GM10248 (cell line): Measurements from ENCODE around the gene MCC.

ENCODE experiments used
- CTCF ChIA-PET: fragments of 300-600 bp; sonication (Branson Sonifier 250); formaldehyde crosslinking; extraction: SDS; loops from one replicate; lab custom pipeline; 2021; ENCODE audit warnings: antibody characterized with exemption; lab: Yijun Ruan, JAX
- POLR2A ChIA-PET: fragments of 350-650 bp; sonication (Branson Sonifier 250); formaldehyde crosslinking; extraction: SDS; loops from one replicate; lab custom pipeline; 2020; ENCODE audit warnings: antibody characterized with exemption; lab: Yijun Ruan, JAX
- DNase-seq: peaks from one replicate; pipeline ENCODE4 v3.0.0; 2012; ENCODE audit errors: extremely low spot score
- TF ChIP-seq, protein P1 (sequence below): IDR thresholded peaks from 2 replicates; pipeline ENCODE4 v1.5.1; 2012; ENCODE audit warnings: mild to moderate bottlenecking, low read depth; ENCODE audit errors: extremely low read depth, missing control alignments, control extremely low read depth

The MCC gene

DNA sequence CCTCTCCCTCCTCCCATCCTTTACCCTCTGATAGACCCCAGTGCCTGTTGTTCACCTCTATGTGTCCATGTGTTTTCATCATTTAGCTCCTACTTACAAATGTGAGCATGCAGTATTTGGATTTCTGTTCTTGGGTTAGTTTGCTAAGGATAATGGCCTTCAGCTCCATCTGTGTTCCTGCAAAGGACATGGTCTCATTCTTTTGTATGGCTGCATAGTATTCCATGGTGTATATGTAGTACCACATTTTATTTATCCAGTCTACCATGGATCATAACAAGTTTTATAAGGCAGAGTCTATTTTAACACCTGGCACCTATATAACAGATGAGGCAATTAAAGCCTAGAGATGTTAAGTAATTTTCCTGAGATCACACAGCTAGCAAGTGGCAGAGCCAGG is 32.6 kb upstream of the MCC start:
- CTCF ChIA-PET: interaction anchor here (0.8 to 1.5 kb wide), 2 partner anchors 20 to 141 kb away, joined by 3 to 4 read pairs; no protein-coding TSS in a partner anchor
- POLR2A ChIA-PET: interaction anchor here (0.6 kb wide), 1 partner anchor 45 kb away, joined by 7 read pairs; no protein-coding TSS in a partner anchor
- no peak for DNase-seq
- TF ChIP-seq, protein P1, sequence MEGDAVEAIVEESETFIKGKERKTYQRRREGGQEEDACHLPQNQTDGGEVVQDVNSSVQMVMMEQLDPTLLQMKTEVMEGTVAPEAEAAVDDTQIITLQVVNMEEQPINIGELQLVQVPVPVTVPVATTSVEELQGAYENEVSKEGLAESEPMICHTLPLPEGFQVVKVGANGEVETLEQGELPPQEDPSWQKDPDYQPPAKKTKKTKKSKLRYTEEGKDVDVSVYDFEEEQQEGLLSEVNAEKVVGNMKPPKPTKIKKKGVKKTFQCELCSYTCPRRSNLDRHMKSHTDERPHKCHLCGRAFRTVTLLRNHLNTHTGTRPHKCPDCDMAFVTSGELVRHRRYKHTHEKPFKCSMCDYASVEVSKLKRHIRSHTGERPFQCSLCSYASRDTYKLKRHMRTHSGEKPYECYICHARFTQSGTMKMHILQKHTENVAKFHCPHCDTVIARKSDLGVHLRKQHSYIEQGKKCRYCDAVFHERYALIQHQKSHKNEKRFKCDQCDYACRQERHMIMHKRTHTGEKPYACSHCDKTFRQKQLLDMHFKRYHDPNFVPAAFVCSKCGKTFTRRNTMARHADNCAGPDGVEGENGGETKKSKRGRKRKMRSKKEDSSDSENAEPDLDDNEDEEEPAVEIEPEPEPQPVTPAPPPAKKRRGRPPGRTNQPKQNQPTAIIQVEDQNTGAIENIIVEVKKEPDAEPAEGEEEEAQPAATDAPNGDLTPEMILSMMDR: no peak

DNA sequence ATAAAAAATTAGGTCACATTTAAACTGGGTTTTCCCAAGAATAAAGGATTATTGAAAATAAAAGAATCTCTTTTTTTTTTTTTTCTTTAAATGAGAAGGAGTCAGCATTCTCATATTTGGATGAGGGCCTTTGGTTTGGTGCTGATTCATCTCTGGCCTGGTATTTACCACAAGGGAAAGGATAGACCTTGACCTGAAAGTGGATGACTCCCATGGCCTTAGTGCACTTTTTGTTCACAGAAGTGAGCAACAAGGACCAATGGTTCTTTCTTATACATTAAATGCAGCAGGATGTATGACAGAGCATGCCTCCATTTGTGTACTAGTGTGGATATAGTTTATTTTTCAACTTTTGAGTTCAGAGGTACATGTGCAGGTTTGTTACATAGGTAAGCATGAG is 32.2 kb upstream of the MCC start:
- peak; percentile 24 for DNase-seq
- TF ChIP-seq, protein P1: no peak
- POLR2A ChIA-PET: no interaction called here
- CTCF ChIA-PET: interaction anchor here (0.8 kb wide), 1 partner anchor 141 kb away, joined by 3 read pairs; no protein-coding TSS in a partner anchor

DNA sequence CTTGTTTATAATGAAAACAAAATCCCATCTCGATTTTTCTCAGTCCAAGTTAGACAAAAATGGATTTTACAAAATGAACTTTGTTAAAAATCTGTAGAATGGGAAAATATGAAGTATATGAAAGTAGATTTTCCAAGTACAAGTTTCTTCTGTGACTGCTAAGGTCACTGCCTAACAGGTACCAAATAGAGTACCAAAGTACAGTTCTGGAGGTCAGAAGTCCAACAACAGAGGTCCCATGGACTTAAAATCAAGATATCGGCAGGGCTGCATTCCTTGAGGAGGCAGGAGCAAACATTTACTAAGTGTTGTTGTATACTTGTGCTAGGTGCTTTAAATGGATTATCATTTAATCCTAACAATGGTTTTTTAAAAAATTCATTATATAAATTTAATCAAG is 31.2 kb upstream of the MCC start:
- ChIA-PET POLR2A (no interaction called here), CTCF (no interaction called here)
- no peak for DNase-seq
- TF ChIP-seq, protein P1: no peak

DNA sequence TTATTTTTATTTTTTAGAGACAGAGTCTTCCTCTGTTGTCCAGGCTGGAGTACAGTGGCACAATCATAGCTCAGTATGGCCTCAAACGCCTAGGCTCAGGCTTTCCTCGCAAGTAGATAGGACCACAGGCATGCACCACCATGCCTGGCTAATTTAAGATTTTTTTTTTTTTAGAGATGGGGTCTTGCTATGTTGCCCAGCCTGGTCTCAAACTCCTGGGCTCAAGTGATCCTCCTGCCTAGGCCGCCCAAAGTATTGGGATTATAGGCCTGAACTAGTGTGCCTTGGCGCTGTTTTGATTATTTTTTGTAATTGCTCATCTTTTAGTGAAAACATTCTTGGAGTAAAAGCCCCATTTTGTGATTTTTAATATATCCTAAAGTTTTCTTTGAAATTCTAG is 30.6 kb upstream of the MCC start:
- TF ChIP-seq, protein P1: no peak
- no peak for DNase-seq
- ChIA-PET CTCF (no interaction called here), POLR2A (no interaction called here)

DNA sequence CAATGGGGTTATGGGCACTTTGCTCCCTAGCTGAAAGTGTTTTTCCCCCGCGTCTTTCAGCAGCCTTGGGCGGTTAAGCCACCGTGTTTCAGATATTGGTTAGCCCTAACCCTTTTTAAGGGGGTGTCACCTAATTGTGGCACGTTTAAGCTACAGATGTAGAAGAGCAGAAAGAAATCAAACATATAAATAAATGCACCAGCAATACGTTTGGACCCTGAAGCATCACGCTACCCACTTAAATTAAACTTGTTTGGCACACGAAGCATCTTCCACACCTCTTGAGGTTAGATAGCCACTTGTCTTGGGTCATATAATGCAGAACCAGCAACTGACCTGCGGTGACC is 26.0 kb upstream of the MCC start:
- ChIA-PET CTCF (interaction anchor here (0.8 to 1.6 kb wide), 6 partner anchors 11 to 518 kb away, joined by 3 to 6 read pairs (median 4); no protein-coding TSS in a partner anchor), POLR2A (no interaction called here)
- peak; percentile 20 for DNase-seq
- TF ChIP-seq, protein P1: no peak

DNA sequence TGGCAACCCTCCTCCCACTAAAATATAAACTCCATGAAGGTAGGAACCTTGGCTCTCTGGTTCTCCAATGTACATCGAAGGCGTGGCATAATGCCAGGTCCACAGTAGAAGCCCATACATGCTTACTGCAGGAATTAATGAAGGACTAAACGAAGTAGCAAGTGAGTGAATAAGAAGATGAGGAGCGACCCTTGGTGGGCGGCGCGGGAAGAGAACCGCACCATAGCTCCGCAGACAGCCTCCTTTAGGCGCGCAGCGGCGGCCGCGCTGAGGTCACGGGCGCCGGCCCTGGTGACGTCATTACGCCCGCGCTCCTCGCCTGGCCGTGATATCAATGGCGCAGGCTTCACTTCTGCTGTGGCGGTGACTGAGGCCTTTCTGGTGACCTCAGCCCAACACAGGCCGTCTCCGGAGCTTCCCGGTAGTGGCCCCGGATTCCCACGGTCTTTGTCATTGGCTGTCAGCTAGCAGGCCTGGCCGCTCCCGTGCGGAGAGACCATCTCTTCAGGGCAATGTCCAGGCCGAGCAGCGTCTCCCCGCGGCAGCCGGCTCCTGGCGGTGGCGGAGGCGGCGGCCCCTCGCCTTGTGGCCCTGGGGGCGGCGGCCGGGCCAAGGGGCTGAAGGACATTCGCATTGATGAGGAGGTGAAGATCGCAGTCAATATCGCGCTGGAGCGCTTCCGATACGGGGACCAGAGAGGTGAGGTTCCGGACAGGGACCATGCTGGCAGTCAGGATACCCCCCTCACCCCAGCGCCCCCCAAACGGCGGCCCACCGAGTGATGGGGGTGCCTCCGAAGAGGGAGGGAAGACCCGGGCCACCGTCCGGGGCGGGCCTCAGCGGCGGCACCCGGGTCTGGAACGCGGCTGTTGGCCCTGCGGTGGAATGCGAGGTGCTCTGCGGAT is 25.4 kb upstream of the MCC start, which contains the start of gene YTHDC2:
TSS of gene YTHDC2 (plus strand) at position 311 of the 905 bp plus-strand sequence. CDS start at position 513, 202 bp downstream.
- CTCF ChIA-PET: interaction anchor here (0.8 to 1.6 kb wide), 7 partner anchors 10 to 518 kb away, joined by 3 to 5 read pairs (median 3); no protein-coding TSS in a partner anchor
- peak; percentile 86 for DNase-seq
- POLR2A ChIA-PET: interaction anchor here (0.6 to 0.8 kb wide), 2 partner anchors 82 to 537 kb away, joined by 3 read pairs; partner anchors contain the start of gene DCP2
- TF ChIP-seq, protein P1: peak; percentile 6
